Measurements from ENCODE around the gene POLR3K.

GRCh38 chr16:55571-56136 is 2.2 kb upstream of the POLR3K start:
- TF ChIP-seq SP1 (IDR thresholded peaks at IDR 0.05) (no peak), FOXA1 (IDR thresholded peaks at IDR 0.05) (no peak), FOXK2 (IDR thresholded peaks at IDR 0.05) (no peak), TARDBP (IDR thresholded peaks at IDR 0.05) (no peak), NFRKB (IDR thresholded peaks at IDR 0.05) (no peak), SUZ12 (IDR thresholded peaks at IDR 0.05) (no peak), HDGF (IDR thresholded peaks at IDR 0.05; ENCODE audit: borderline replicate concordance) (no peak), ARNT (IDR thresholded peaks at IDR 0.05) (no peak)
